Activated naive CD4-positive, alpha-beta T cell treated with anti-CD3 and anti-CD28 coated beads, Interleukin-2, amount 50 U/mL, for 16 hours (primary cell): ENCODE measurements around the gene TRAPPC2.
"Not testable (repeated sequence)": the region's sequence is repeated elsewhere in the genome, so short reads cannot be mapped to it uniquely, and the experiment has no call there.

ENCODE experiments used
- DNase-seq: peaks from one replicate; pipeline ENCODE4 v3.0.0-alpha.2; 2020

The TRAPPC2 gene

GRCh38 chrX:13742397-13743176 is 8.2 kb upstream of the TRAPPC2 start:
- DNase-seq: peak; percentile 48

GRCh38 chrX:13741695-13742094 is 7.3 kb upstream of the TRAPPC2 start:
- DNase-seq: no peak

- DNase-seq: no peak
Observed at GRCh38 chrX:13733506-13733905, 914 bp downstream of the TRAPPC2 start.

GRCh38 chrX:13732246-13733067 is 2.0 kb downstream of the TRAPPC2 start:
- DNase-seq: no peak

- DNase-seq: not testable (repeated sequence)
Observed at GRCh38 chrX:13730523-13730922, 3.9 kb downstream of the TRAPPC2 start.

GRCh38 chrX:13726583-13726982 is 7.8 kb downstream of the TRAPPC2 start:
- not testable (repeated sequence) for DNase-seq

- not testable (repeated sequence) for DNase-seq
Observed at GRCh38 chrX:13724878-13725277, 9.5 kb downstream of the TRAPPC2 start.

GRCh38 chrX:13721819-13722519 is 12.5 kb downstream of the TRAPPC2 start:
- DNase-seq: no peak

GRCh38 chrX:13721371-13721770 is 13.0 kb downstream of the TRAPPC2 start:
- DNase-seq: no peak

- DNase-seq: no peak
Observed at GRCh38 chrX:13719192-13719856, 15.1 kb downstream of the TRAPPC2 start.

GRCh38 chrX:13717700-13718472 is 16.5 kb downstream of the TRAPPC2 start:
- DNase-seq: no peak

- DNase-seq: no peak
Observed at GRCh38 chrX:13716905-13717304, 17.5 kb downstream of the TRAPPC2 start.

GRCh38 chrX:13716455-13716854 is 18.0 kb downstream of the TRAPPC2 start:
- no peak for DNase-seq

GRCh38 chrX:13711141-13711540 is 23.3 kb downstream of the TRAPPC2 start:
- DNase-seq: no peak

GRCh38 chrX:13703589-13703988 is 30.8 kb downstream of the TRAPPC2 start:
- DNase-seq: no peak

- no peak for DNase-seq
Observed at GRCh38 chrX:13703135-13703534, 31.3 kb downstream of the TRAPPC2 start.

- no peak for DNase-seq
Observed at GRCh38 chrX:13702111-13702789, 32.2 kb downstream of the TRAPPC2 start.

GRCh38 chrX:13700380-13700779 is 34.0 kb downstream of the TRAPPC2 start:
- DNase-seq: no peak

- no peak for DNase-seq
Observed at GRCh38 chrX:13699183-13699826, 35.1 kb downstream of the TRAPPC2 start.

GRCh38 chrX:13698432-13698831 is 36.0 kb downstream of the TRAPPC2 start:
- no peak for DNase-seq

GRCh38 chrX:13697976-13698375 is 36.4 kb downstream of the TRAPPC2 start:
- DNase-seq: no peak
